SKM-1 (cell line): Measurements from ENCODE around the gene SPATA31C1.
"Not testable (repeated sequence)": the region's sequence is repeated elsewhere in the genome, so short reads cannot be mapped to it uniquely, and the experiment has no call there.

Experiments used
- DNase-seq: peaks from one replicate; lab custom pipeline; 2025; ENCODE audit not compliant: unreplicated experiment; lab: John Stamatoyannopoulos, UW

SPATA31C1 gene

DNA sequence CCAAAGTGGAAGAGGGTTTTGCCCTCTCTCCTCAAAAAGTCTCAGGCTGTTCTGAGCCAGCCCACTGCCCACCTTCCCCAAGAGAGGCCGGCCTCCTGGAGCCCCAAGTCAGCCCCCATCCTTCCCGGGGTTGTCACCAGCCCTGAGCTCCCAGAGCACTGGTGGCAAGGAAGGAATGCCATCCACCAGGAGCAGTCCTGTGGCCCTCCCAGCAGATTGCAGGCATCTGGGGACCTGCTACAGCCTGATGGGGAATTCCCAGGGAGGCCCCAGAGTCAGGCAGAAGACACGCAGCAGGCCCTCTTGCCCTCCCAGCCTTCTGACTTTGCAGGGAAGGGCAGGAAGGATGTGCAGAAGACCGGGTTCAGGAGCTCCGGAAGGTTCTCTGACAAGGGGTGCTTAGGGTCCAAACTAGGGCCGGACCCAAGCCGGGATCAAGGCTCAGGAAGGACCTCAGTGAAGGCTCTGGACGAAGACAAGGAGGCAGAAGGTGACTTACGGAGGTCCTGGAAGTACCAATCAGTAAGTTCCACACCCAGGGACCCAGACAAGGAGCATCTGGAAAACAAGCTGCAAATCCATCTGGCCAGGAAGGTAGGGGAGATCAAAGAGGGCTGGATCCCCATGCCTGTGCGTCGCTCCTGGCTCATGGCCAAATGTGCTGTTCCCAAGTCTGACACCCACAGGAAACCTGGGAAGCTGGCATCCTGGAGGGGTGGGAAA, 31.4 kb upstream of the SPATA31C1 start:
- no peak for DNase-seq

- no peak for DNase-seq
Observed at GRCh38 chr9:87886933-87887505, 30.7 kb upstream of the SPATA31C1 start.

- DNase-seq, result no peak
Observed at GRCh38 chr9:87887661-87888480, 29.9 kb upstream of the SPATA31C1 start.

GRCh38 chr9:87888501-87888900, 29.3 kb upstream of the SPATA31C1 start:
- no peak for DNase-seq

- DNase-seq, result no peak
Observed at GRCh38 chr9:87889065-87889881, 28.5 kb upstream of the SPATA31C1 start.

- no peak for DNase-seq
Observed at GRCh38 chr9:87889882-87890252, 27.9 kb upstream of the SPATA31C1 start.

DNA sequence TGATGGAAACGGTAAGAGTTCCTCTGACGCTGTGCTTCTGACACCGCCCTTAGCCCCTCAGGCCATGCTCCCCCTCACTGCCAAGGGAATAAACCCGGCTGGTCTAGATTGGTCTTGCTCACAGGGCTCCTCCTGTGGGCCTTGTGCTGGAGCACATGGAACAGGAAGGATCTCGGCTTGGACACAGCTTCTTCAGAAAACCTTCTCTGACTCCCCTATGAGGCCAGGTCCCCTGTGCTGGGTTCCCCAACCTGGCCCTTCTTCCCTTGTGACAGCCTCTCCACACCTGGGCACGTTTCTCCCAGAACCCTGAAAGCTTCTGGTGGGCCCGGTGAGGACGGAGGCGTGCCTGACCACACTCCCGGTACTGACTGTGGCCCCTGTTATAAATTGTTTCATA, 26.9 kb upstream of the SPATA31C1 start:
- DNase-seq, result no peak

DNA sequence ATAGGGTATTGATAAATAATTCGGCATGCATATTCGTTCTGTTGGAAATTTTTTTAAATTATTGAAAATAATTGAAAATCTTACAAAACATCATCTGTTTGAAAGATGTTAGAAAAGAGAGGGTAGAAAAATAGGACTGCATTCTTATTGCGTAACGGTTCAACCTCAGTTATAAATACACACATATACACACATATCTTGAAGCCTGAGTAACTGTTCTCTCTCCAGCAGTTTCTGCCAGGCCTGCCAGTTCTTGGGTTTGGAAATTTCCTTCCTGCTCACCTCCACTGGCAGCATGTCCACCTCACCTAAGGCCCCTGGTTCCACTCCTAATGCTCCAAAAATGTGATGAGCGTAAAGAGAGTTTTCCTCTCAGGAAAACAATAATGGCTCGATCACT, 26.0 kb upstream of the SPATA31C1 start:
- no peak for DNase-seq

DNA sequence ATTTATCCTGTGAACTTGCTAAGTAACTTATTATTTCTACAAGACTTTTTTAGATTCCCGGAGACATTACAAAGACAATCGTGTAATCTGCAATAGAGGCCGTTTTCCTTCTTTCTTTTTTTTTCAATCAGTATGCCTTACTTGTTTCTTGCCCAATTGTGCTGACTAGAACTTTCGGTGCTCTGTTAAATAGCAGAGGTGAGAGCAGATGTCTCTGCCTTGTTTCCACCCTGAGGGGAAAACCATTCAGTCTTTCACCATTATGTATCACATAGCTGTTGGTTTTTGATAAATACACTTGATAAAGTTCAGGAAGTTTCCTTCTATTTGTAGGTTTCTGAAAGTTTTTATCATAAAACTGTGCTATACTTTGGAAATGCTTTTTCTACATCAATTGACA, 24.8 kb upstream of the SPATA31C1 start:
- DNase-seq, result no peak

GRCh38 chr9:87894998-87895625, 22.6 kb upstream of the SPATA31C1 start:
- DNase-seq, result no peak

DNA sequence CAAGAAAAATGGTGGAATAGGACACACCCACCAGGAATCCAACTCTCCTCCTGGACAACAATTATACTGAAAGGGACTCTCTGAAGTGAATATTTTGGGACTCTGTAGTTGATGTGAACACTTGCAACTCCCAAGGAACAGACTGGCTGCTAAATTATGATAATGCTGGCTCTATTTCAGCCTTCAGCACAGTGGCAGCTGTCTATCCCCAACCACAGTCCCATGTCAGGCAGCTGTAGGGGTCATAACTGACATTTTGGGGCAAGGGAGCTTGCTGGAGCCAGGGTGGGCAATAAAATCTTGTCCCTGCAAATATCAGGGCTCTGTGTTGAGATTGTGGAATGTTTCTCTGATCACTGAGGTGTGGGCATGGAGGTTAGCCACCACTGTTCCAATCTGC, 20.9 kb upstream of the SPATA31C1 start:
- DNase-seq, result no peak

GRCh38 chr9:87898151-87898550, 19.6 kb upstream of the SPATA31C1 start:
- DNase-seq, result no peak

DNA sequence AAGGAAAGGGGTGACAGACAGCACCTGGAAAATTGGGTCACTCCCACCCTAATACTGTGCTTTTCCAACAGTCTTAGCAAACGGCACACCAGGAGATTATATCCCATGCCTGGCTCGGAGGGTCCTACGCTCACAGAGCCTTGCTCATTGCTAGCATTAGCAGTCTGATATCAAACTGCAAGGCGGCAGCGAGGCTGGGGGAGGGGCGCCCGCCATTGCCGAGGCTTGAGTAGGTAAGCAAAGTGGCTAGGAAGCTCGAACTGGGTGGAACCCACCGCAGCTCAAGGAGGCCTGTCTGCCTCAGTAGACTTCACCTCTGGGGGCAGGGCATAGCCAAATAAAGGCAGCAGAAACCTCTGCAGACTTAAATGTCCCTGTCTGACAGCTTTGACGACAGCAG, 15.4 kb upstream of the SPATA31C1 start:
- not testable (repeated sequence) for DNase-seq

- DNase-seq, result no peak
Observed at GRCh38 chr9:87909310-87910041, 8.3 kb upstream of the SPATA31C1 start.

GRCh38 chr9:87910821-87911220, 6.9 kb upstream of the SPATA31C1 start:
- no peak for DNase-seq

- not testable (repeated sequence) for DNase-seq
Observed at GRCh38 chr9:87919013-87919412, 1.3 kb downstream of the SPATA31C1 start.

GRCh38 chr9:87921561-87921960, 3.8 kb downstream of the SPATA31C1 start:
- not testable (repeated sequence) for DNase-seq

DNA sequence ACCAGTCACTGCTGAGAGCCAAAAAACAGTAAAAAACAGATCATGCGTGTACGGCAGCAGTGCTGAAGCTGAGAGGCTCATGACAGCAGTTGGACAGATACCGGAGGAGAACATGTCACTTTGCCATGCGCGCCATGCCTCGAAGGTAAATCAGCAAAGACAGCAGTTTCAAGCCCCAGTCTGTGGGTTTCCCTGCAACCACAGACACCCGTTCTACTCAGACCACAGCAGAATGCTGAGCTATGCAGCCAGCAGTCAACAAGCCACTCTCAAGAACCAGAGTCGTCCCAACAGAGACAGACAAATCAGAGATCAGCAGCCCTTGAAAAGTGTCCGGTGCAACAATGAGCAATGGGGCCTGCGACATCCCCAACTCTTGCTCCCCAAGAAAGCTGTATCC, 5.2 kb downstream of the SPATA31C1 start:
- not testable (repeated sequence) for DNase-seq

- DNase-seq, result not testable (repeated sequence)
Observed at GRCh38 chr9:87924851-87925250, 7.1 kb downstream of the SPATA31C1 start.

- not testable (repeated sequence) for DNase-seq
Observed at GRCh38 chr9:87929152-87929551, 11.4 kb downstream of the SPATA31C1 start.
